K562 (cell line): ENCODE results near the gene ITPRIP. TPM values are rescaled to one million over a fixed set of nuclear protein-coding genes. Genes with fewer than 3 reads are reported as not detected.

Experiments
- CEBPB ChIP-seq: fragments of 450-650 bp; IDR thresholded peaks from 2 replicates; pipeline ENCODE4 v1.6.1; 2016; ENCODE audit warnings: missing genetic modification characterization, missing compliant biosample characterization
- NR4A1 ChIP-seq, 2 experiments: fragments of 250-450 bp in 1 of 2; fragments of 450-650 bp in 1 of 2; sonication (Bioruptor Pico) in 1 of 2; IDR thresholded peaks; 2 replicates each; pipeline versions ENCODE4 v1.4.0 to v1.6.1; 2016 to 2020; ENCODE audit warnings: mild to moderate bottlenecking in 2 of 2, missing compliant biosample characterization in 1 of 2, missing genetic modification characterization in 1 of 2, moderate library complexity in 1 of 2
- TCF7 ChIP-seq: sonication (generic); IDR thresholded peaks from 2 replicates; pipeline ENCODE4 v1.6.1; 2016; ENCODE audit warnings: antibody characterized with exemption, borderline replicate concordance
- ZFX ChIP-seq: sonication (generic); formaldehyde crosslinking; IDR thresholded peaks from 2 replicates; pipeline ENCODE4 v1.8.0; 2022; ENCODE audit warnings: mild to moderate bottlenecking, missing genetic modification reagents, moderate library complexity
- ZKSCAN8 ChIP-seq: fragments of 200-800 bp; sonication (Bioruptor generic); IDR thresholded peaks from 2 replicates; pipeline ENCODE4 v1.6.1; 2016; ENCODE audit warnings: missing genetic modification characterization, missing compliant biosample characterization
- ZNF551 ChIP-seq: fragments of 250-450 bp; sonication (Bioruptor Pico); IDR thresholded peaks from 2 replicates; pipeline ENCODE4 v1.5.0; 2021; ENCODE audit warnings: mild to moderate bottlenecking, moderate library complexity
- ZNF717 ChIP-seq: fragments of 250-450 bp; sonication (Bioruptor Pico); IDR thresholded peaks from 2 replicates; pipeline ENCODE4 v1.5.0; 2021
- polyA plus RNA-seq, 8 experiments: library from polyadenylated mRNA; depleted of rRNA in 4 of 8; stranded (reverse) in 5 of 8; unstranded in 3 of 8; fragments of >200 nt; fragmentation: Nextera tagmentation in 2 of 8; fragmentation: Illumina TruSeq in 1 of 8; extraction: Ambion mirVana in 2 of 8; extraction: Trizol in 1 of 8; gene quantifications; 2 replicates each; pipeline versions ENCODE4 v1.2.1 to v1.2.3, GENCODE V29; 2011 to 2014; ENCODE audit warnings: inconsistent platforms in 1 of 8, missing spikeins in 1 of 8
- total RNA-seq, 7 experiments: library from RNA; depleted of rRNA in 6 of 7; stranded (reverse); fragments of >200 nt in 6 of 7; fragmentation: Illumina TruSeq in 2 of 7; extraction: Trizol in 2 of 7; gene quantifications; 2 replicates each; pipeline versions ENCODE4 v1.2.1 to v1.2.3, GENCODE V29; 2011 to 2021; ENCODE audit warnings: low replicate concordance in 1 of 7
- TF ChIP-seq, protein P1 (sequence below), 2 experiments: fragments of 450-650 bp in 1 of 2; sonication (generic) in 1 of 2; formaldehyde crosslinking in 1 of 2; IDR thresholded peaks; 2 replicates each; pipeline versions ENCODE4 v1.7.1 to v1.9.0; 2016 to 2022; ENCODE audit warnings: inconsistent platforms in 1 of 2, mild to moderate bottlenecking in 1 of 2, missing genetic modification reagents in 1 of 2
- TF ChIP-seq, protein P2 (sequence below): sonication (generic); formaldehyde crosslinking; IDR thresholded peaks from 2 replicates; pipeline ENCODE4 v1.4.0; 2020; ENCODE audit warnings: mild to moderate bottlenecking, missing genetic modification reagents

Gene ITPRIP
- total and polyA plus RNA-seq, 9 of the 15 experiments (the other 6 are each of a cell fraction or from before 2014, with no cell fraction given): 4.4 to 28.5 (median 10.9) TPM

DNA sequence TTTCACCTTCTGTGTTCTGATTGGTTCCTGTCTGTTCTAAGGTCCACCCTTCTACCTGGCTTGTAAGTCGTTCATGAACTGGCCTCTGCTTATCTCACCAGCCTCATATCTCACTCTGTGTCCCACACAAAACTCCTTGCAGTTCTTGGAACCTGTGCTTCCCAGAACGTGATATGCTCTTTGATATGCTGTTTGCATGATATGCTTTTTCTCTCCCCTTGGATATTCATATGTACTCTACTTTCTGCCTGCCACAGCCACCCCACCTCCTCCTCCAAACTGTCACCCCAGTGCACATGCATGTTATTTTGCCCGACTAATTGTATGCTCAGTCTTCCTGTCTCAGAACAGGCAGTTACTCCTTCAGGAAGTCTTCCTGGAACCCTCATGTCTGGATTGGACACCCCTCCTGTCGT, 1.9 kb upstream of the ITPRIP start (continued):
- TF ChIP-seq ZKSCAN8 (CRISPR knock-in tag) (no peak), TCF7 (no peak), NR4A1 (CRISPR knock-in tag; IDR thresholded peaks at IDR 0.05) (no peak), NR4A1 (tag; IDR thresholded peaks at IDR 0.05) (no peak), ZNF717 (CRISPR knock-in tag) (no peak), ZNF551 (CRISPR knock-in tag) (no peak), CEBPB (tag) (no peak), ZFX (CRISPR knock-in tag) (no peak)
- TF ChIP-seq, protein P1, sequence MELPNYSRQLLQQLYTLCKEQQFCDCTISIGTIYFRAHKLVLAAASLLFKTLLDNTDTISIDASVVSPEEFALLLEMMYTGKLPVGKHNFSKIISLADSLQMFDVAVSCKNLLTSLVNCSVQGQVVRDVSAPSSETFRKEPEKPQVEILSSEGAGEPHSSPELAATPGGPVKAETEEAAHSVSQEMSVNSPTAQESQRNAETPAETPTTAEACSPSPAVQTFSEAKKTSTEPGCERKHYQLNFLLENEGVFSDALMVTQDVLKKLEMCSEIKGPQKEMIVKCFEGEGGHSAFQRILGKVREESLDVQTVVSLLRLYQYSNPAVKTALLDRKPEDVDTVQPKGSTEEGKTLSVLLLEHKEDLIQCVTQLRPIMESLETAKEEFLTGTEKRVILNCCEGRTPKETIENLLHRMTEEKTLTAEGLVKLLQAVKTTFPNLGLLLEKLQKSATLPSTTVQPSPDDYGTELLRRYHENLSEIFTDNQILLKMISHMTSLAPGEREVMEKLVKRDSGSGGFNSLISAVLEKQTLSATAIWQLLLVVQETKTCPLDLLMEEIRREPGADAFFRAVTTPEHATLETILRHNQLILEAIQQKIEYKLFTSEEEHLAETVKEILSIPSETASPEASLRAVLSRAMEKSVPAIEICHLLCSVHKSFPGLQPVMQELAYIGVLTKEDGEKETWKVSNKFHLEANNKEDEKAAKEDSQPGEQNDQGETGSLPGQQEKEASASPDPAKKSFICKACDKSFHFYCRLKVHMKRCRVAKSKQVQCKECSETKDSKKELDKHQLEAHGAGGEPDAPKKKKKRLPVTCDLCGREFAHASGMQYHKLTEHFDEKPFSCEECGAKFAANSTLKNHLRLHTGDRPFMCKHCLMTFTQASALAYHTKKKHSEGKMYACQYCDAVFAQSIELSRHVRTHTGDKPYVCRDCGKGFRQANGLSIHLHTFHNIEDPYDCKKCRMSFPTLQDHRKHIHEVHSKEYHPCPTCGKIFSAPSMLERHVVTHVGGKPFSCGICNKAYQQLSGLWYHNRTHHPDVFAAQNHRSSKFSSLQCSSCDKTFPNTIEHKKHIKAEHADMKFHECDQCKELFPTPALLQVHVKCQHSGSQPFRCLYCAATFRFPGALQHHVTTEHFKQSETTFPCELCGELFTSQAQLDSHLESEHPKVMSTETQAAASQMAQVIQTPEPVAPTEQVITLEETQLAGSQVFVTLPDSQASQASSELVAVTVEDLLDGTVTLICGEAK (IDR thresholded peaks at IDR 0.05): no peak
- TF ChIP-seq, protein P1 (CRISPR knock-in tag; IDR thresholded peaks at IDR 0.05): no peak
- TF ChIP-seq, protein P2, sequence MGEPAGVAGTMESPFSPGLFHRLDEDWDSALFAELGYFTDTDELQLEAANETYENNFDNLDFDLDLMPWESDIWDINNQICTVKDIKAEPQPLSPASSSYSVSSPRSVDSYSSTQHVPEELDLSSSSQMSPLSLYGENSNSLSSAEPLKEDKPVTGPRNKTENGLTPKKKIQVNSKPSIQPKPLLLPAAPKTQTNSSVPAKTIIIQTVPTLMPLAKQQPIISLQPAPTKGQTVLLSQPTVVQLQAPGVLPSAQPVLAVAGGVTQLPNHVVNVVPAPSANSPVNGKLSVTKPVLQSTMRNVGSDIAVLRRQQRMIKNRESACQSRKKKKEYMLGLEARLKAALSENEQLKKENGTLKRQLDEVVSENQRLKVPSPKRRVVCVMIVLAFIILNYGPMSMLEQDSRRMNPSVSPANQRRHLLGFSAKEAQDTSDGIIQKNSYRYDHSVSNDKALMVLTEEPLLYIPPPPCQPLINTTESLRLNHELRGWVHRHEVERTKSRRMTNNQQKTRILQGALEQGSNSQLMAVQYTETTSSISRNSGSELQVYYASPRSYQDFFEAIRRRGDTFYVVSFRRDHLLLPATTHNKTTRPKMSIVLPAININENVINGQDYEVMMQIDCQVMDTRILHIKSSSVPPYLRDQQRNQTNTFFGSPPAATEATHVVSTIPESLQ: no peak
